ENCODE data around the gene NOTCH3. TPM values are rescaled to one million over a fixed set of nuclear protein-coding genes. Genes with fewer than 3 reads are reported as not detected.

Gene NOTCH3
- total and polyA plus RNA-seq, 4 donors = 0.49 to 3.7 (median 2.9) TPM

GRCh38 chr19:15112385-15112784 is 88.4 kb downstream of the NOTCH3 start:
- Histone ChIP-seq H3K9ac (ENCODE audit: low read depth in 1 of 2, low read length in 2 of 2) (no peak overlapping the region), H3K9me3 (ENCODE audit: control insufficient read depth in 4 of 4, low read length in 3 of 4) (no peaks in the 10 kb centered on the region), H3K27ac (ENCODE audit: low read depth in 1 of 2, low read length in 2 of 2) (no peak overlapping the region), H3K27me3 (ENCODE audit: control insufficient read depth in 4 of 4, insufficient read depth in 4 of 4, low read length in 3 of 4) (no peaks in the 10 kb centered on the region), H3K4me3 (ENCODE audit: low read depth in 1 of 3, low read length in 3 of 3) (no peak overlapping the region), H3K36me3 (ENCODE audit: control insufficient read depth in 4 of 4, insufficient read depth in 3 of 4, low read depth in 1 of 4, low read length in 3 of 4) (peaks cover 9 to 30% (median 15%) of the 10 kb centered on the region in 4 donors), H3K4me1 (ENCODE audit: control insufficient read depth in 4 of 4, insufficient read depth in 4 of 4, low read length in 3 of 4) (peaks cover 0 to 5% (median 2%) of the 10 kb centered on the region in 4 donors)
- DNase-seq (ENCODE audit: low spot score) = no peak
- WGBS = 96% methylated on average over 11 of the region's 11 CpGs
- TF ChIP-seq SP1 (IDR thresholded peaks at IDR 0.05) (no peak), ZBTB33 (IDR thresholded peaks at IDR 0.05) (no peak), EGR1 (IDR thresholded peaks at IDR 0.05; ENCODE audit: low read depth in 2 of 2) (no peak), NR2F2 (IDR thresholded peaks at IDR 0.05) (no peak), YY1 (IDR thresholded peaks at IDR 0.05) (no peak), RXRA (IDR thresholded peaks at IDR 0.05) (no peak), TAF1 (conservative IDR thresholded peaks at IDR 0.05) (no peak), REST (IDR thresholded peaks at IDR 0.05) (no peak), RAD21 (IDR thresholded peaks at IDR 0.05) (no peak), ATF3 (IDR thresholded peaks at IDR 0.05) (no peak), GABPA (IDR thresholded peaks at IDR 0.05 in 1 of 2, conservative IDR thresholded peaks at IDR 0.05 in 1 of 2) (no peak), CTCF (IDR thresholded peaks at IDR 0.05; ENCODE audit: low read depth, low read length, missing input control) (no peak), FOXA1 (IDR thresholded peaks at IDR 0.05) (no peak), FOXA2 (IDR thresholded peaks at IDR 0.05) (no peak)

GRCh38 chr19:15111758-15112157 is 89.0 kb downstream of the NOTCH3 start:
- Histone ChIP-seq H3K9me3 (ENCODE audit: control insufficient read depth in 4 of 4, low read length in 3 of 4) (no peaks in the 10 kb centered on the region), H3K4me3 (ENCODE audit: low read depth in 1 of 3, low read length in 3 of 3) (no peak overlapping the region), H3K9ac (ENCODE audit: low read depth in 1 of 2, low read length in 2 of 2) (no peak overlapping the region), H3K4me1 (ENCODE audit: control insufficient read depth in 4 of 4, insufficient read depth in 4 of 4, low read length in 3 of 4) (peaks cover 0 to 9% (median 2%) of the 10 kb centered on the region in 4 donors), H3K36me3 (ENCODE audit: control insufficient read depth in 4 of 4, insufficient read depth in 3 of 4, low read depth in 1 of 4, low read length in 3 of 4) (peaks cover 8 to 24% (median 11%) of the 10 kb centered on the region in 4 donors), H3K27me3 (ENCODE audit: control insufficient read depth in 4 of 4, insufficient read depth in 4 of 4, low read length in 3 of 4) (no peaks in the 10 kb centered on the region), H3K27ac (ENCODE audit: low read depth in 1 of 2, low read length in 2 of 2) (no peak overlapping the region)
- 98% methylated on average over 1 of the region's 1 CpG for WGBS
- TF ChIP-seq HNF4A (conservative IDR thresholded peaks at IDR 0.05) = no peak
- TF ChIP-seq MAX (IDR thresholded peaks at IDR 0.05) = no peak
- TF ChIP-seq ZBTB33 (IDR thresholded peaks at IDR 0.05) = no peak
- no peak for TF ChIP-seq FOXA2 (IDR thresholded peaks at IDR 0.05)
- no peak for TF ChIP-seq NR2F2 (IDR thresholded peaks at IDR 0.05)
- no peak for TF ChIP-seq GABPA (IDR thresholded peaks at IDR 0.05 in 1 of 2, conservative IDR thresholded peaks at IDR 0.05 in 1 of 2)
- DNase-seq (ENCODE audit: low spot score) = no peak

Measured in liver (tissue), 9 donors.